Measurements from ENCODE around the gene CRYBB1.

Gene CRYBB1

GRCh38 chr22:26574001-26574723 is 43.7 kb downstream of the CRYBB1 start:
- no peak for DNase-seq

DNA sequence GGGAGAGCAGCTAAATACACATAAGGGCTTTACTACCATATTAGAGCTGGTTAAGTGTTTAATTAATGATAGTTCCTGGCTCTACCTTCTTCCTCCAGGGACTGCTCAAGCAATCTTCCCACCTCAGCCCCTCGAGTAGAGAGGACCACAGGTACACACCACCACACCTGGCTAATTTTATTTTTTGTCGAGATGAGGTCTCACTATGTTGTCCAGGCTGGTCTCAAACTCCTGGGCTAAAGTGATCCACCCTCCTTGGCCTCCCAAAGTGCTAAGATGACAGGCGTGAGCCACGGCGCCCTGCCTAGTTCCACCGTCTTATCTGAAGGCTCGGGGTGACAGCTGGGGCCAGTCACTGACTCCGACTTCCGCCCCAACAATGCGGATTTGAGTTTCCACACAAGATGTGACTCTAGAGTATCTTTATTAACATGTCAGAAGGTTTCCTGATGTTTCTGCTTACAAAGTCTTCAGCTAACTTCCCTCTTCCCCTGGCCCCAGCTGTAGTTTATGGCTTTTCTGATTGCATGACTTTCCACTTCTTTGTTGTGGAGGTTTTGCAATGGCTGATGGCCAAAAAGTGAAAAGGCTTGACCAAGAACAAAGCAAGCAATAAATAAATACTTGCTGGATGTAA is 44.7 kb downstream of the CRYBB1 start:
- DNase-seq: peak; percentile 92

DNA sequence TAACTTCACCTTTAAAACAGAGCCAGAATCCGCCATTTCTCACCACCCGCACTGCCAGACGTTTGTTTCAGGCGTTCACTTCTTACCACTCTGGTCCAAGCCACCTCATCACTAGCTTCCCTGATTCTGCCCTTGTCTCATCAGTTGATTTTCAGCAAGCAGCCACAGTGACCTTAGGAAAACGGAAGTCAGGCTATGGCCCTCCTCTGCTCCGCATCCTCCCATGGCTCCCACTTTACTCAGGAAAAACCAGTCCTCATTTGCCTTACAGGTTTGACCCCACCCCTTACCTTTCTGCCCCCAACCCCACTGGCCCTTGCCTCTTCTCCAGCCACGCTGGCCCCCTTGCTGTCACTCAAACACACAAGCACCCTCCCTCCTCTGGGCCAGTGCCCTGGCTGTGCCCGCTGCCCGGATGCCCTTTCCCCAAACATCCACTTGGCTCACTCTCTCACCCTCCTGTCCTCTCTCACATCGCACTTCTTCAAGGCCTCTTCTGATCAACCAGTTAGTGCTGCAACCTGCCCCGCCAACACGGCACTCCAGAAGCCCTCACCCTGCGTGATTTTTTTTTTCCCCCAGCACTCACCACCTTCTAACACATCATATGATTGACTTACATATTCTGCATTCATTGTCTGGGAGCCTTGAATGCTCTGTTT is 46.8 kb downstream of the CRYBB1 start:
- DNase-seq: no peak

DNA sequence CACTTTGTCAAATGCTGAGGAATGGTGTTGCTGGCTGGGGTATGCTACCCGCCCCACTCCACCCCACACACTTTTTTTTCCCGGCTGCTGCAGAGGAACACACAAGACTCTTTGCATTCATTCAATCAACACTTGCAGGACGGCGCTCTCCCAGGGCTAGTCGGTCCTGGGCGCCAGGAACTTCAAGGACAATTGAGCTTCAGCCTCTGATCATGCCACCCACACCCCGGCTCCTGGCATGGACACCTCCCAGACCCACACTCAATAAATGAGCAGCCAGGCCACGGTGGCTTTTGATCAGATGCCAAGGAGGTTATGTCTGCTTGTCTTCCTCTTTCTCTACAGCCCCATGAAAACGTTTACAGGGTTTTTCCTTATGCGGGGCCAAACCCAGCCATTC is 47.7 kb downstream of the CRYBB1 start:
- no peak for DNase-seq

DNA sequence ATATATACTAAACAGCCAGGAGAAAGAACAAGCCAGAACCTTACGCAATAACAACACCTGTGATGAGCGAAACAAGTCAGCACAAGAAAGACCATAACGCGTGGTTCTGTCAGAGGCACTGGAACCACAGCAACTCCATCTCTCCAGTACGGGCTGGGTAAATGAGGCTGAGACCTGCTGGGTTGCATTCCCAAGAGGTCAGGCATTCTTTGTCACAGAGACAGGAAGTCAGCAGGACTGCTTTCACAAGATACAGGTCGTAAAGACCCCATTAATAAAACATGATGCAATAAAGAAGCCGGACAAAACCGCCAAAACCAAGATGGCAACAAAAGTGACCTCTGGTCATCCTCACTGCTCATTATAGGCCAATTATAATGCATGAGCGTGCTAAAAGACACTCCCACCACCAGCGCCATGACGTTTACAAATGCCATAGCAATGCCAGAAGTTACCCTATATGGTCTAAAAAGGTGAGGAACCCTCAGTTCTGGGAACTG is 49.6 kb downstream of the CRYBB1 start:
- no peak for DNase-seq

DNA sequence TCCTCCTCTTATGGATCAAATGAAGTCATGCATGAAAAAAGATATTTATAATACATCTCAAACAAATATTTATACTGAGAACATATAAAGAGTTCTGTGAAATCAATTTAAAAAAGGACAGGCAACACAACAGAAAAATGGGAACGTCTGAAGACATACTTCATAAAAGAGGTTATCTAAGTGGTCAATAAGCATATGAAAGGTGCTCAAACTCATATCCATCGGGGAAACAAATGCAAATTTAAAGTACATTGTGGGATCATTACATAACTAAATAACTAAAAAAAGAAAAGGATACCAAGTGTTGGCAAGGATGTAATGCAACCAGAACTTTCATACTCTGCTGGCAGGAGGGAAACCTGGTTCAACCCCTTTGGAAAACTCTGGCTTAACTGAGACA is 50.2 kb downstream of the CRYBB1 start:
- DNase-seq: no peak

DNA sequence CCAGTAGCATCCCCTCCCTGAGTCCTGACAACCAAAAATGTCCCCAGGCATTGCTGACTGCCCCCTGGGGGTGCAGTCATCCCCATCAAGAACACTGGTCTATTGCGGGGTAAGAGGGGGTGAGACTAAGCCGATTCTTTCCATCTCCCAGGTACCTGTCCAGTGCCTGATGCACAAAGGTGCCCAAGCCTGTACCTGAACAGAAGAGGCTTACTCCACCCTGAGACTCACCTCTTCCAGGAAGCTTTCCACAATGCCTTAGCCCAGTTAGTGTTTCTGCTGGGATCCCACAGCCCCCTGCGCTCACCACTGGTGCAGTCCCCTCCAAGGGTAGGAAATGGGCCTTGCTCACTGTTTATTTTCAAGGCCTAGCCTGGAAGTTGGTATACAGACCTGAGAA is 50.8 kb downstream of the CRYBB1 start:
- DNase-seq: no peak

DNA sequence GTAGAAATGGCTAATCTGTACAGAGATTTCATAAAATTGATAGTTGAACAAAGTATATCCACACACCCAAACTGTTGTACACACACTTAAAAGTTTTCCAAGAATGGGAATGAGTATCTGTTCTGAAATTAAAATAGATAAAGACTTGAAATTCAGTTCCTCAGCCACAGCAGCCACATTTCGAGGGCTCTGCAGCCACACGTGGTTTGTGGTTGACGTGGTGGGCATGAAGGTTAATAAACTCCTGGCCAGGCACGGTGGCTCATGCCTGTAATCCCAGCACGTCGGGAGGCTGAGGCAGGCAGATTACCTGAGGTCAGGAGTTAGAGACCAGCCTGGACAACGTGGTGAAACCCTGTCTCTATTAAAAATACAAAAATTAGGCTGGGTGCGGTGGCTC is 51.9 kb downstream of the CRYBB1 start:
- DNase-seq: no peak

GRCh38 chr22:26565181-26565580 is 52.6 kb downstream of the CRYBB1 start:
- DNase-seq: no peak

DNA sequence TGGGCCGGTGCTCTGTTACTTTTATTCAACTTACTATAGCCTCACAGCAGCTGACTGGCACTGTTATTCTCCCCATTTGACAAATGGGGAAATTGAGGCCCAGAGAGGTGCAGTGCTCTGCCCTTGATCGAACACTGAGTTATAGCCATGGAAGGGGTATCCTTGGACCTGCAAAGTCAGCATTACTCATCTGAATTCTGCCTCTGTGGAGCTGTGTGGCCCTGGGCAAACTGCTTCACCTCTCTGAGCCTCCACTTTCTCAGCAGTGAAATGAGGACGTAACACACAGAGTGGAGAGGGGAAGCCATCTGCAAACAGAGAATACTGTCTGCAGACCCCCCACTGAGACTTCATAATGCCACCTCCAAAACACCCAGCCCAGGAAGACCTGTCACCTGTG is 53.2 kb downstream of the CRYBB1 start:
- no peak for DNase-seq

DNA sequence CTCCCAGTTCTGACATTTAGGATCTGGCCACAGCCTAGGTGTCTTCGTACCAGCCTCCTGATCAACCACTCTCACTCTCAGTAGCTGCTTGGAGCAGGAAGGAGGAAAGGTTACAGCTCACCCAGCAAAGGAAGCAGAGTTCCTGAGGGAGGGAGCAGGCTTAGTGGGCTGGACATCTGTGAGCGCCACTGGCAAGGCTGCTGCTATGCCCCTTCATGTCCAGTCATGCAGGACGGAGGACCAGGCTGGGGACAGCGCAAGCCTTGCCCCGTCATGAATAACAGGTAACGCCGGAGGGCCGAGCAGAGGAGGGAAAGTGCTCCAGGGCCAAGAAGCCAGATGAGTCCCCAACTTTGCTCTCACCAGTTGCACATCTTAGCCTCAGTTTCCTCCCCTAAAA is 53.6 kb downstream of the CRYBB1 start:
- no peak for DNase-seq

DNA sequence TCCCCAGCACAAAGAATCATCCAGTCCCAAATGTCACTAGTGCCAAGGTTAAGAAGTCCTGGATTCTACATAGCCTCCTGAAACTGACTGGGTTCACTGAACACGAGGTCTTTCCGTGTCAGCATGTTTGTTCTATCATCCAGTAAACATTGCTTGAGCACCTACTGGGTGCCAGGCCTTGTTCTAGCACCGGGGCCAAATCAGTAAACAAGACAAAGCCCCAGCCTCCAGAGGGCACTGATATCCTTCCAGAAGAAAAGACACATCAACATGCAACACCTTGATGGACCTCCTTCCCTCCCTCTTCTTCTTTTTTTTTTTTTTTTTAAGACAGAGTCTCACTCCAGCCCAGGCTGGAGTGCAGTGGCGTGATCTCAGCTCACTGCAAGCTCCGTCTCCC is 54.8 kb downstream of the CRYBB1 start:
- no peak for DNase-seq

DNA sequence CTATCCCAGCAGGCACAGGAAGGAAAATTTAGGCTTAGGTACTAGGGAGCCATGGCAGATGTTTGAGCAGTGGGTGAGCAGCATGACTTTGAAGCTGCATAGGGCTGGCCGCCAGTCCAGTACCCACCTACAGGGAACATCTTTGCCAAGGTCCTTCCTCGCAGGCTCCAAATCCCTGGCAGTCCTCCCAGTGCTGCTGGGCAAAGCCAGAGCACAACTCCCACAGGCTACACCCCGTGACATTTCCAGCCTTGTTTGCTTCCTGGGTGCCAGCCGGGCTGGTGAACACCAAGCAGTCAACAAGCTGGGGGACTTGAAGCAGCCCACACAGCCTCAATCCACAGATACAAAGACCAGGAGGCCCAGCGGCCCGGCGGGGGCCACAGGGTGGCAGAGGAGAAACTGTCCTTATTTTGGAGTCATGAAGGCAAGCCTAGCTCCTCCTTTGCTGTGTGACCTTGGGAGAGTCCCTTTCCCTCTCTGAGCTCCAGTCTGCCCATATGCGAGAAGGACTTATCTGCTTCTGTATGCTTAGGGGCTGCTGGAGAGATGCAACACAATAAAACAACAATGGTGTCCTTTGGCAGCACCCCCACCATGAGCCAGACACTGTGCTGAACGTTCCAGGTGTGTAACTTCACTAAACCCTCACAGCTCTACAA is 55.9 kb downstream of the CRYBB1 start:
- DNase-seq: no peak

- DNase-seq: peak; percentile 59
Measured at GRCh38 chr22:26559961-26560575, 57.8 kb downstream of the CRYBB1 start.

DNA sequence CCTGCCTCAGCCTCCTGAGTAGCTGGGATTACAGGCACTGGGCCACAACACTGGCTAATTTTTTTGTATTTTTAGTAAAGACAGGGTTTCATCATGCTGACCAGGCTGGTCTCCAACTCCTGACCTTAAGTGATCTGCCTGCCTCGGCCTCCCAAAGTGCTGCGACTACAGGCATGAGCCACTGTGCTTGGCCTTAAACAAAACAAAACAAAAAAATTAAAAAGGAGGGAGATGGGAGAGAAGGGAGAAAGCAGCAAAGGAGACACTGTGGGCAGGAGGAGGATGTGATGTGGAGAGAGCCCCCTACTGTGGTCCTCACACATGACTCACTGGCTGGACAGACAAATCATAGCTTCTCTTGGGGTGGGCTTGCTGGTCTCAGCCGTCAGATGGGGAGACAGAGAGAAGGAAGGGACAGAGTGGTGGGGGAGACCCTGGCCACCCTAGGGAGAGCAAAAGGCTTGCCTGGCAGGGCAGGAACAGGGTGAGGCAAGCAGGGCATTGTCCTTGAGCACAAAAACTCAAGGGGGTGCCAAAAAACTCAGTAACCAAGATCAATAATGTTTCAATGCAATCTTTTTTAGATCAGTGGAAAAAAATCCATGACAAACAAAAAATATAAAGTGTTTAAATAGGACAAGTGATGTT is 59.5 kb downstream of the CRYBB1 start:
- DNase-seq: no peak

- DNase-seq: no peak
Measured at GRCh38 chr22:26556904-26557303, 60.9 kb downstream of the CRYBB1 start.

DNA sequence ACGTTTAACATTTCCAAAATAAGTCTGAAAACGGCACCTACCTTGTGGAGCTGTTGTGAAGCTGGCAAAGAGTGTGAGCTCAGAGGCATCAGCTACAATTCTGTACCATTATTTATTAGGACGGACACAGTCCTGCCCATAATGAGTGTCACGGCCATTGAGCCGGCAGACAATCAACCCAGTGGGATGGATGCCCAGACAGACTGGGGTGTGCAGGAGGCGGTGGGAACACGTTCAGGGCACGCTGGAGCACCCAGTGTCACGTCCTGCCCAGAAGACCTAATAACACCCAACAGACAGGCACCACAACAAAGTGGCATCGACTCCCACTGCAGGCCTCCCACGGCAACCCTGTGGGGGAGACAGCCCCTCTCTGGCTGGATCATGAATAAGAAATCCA is 62.3 kb downstream of the CRYBB1 start:
- no peak for DNase-seq

DNA sequence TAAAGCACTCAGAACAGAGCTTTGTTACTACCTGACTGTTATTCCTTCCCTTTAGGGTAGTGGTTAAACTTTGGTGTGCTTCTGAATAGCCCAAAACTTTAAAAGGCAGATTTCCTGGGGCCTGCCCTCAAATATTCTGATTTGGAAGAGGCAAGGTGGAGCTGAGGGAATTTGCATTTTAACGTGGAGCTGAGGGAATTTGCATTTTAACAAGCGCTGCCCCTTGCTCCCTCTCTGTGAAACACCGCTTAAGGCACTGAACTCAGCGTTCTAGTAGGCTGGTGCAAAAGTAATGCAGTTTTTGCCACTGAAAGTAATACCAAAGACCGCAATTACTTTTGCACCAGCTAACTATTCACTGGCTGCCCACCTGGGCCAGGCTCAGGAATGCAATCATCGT is 62.9 kb downstream of the CRYBB1 start:
- DNase-seq: no peak

GRCh38 chr22:26553056-26553752 is 64.6 kb downstream of the CRYBB1 start:
- no peak for DNase-seq

- DNase-seq: no peak
Measured at GRCh38 chr22:26552466-26552865, 65.4 kb downstream of the CRYBB1 start.

DNA sequence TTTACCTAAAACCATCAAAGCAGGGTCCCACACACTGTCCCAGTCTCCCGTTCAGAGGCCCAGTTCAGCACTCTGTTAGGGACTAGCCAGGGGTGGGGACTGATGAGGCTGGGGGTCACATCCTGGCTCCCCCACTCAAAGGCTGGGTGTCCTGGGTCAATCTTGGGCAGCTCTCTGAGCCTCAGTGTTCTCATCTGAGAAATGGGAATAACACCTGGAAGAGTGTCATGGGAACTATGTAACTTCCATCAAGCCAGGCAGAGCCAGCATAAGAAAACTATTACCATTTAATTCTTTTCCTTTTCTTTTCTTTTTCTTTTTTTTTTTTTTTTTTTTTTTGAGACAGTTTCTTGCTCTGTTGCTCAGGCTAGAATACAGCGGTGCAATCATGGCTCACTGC is 66.3 kb downstream of the CRYBB1 start:
- no peak for DNase-seq

DNA sequence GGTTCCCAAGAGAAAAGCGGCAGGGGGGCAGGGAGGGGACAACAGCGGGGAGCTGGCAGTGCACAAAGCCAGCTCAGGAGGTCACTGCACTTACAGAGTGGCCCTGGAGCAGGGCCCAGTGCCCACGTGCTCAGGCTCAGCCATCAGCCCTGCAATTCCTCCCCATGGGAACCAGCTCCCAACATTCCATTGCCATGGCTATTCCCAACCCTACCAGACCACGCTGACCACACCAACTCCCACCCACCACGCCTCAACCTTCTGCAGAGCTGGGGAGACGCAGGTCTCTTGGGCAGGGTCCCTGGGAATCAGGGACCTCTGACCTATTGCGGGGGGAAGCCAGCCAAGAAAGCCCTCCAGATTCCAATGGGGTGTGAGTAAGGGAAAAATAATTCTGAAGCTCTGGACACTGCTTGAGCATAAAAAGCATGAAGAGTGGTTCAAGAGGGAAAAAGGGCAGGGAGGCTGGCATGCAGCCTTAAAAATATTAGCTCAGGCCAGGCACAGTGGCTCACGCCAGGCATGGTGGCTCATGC is 67.3 kb downstream of the CRYBB1 start:
- DNase-seq: no peak
